ENCODE results near the gene THAP2.

Gene THAP2

DNA sequence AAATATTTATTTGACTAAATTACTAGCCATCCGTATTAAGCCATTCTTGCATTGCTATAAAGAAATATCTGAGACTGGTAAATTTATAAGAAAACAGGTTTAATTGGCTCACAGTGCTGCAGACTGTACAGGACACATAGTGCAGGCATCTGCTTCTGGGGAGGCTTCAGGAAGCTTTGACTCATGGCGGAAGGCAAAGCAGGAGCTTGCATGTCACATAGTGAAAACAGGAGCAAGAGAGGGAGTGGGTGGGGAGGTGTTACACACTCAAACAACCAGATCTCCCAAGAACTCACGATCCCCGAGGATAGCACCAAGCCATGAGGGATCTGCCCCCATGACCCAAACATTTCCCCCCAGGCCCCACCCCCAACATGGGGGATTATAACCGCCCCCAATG is 63.9 kb downstream of the THAP2 start:
- TF ChIP-seq, protein P1, sequence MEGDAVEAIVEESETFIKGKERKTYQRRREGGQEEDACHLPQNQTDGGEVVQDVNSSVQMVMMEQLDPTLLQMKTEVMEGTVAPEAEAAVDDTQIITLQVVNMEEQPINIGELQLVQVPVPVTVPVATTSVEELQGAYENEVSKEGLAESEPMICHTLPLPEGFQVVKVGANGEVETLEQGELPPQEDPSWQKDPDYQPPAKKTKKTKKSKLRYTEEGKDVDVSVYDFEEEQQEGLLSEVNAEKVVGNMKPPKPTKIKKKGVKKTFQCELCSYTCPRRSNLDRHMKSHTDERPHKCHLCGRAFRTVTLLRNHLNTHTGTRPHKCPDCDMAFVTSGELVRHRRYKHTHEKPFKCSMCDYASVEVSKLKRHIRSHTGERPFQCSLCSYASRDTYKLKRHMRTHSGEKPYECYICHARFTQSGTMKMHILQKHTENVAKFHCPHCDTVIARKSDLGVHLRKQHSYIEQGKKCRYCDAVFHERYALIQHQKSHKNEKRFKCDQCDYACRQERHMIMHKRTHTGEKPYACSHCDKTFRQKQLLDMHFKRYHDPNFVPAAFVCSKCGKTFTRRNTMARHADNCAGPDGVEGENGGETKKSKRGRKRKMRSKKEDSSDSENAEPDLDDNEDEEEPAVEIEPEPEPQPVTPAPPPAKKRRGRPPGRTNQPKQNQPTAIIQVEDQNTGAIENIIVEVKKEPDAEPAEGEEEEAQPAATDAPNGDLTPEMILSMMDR (IDR thresholded peaks at IDR 0.05; ENCODE audit: low read depth, low read length, missing control alignments): no peak
- H3K4me3 ChIP-seq (ENCODE audit: low read depth, low read length): no peak overlapping the region
- DNase-seq (ENCODE audit: low read depth): no peak
